ENCODE results near the gene PTPRN.

PTPRN gene

GRCh38 chr2:219271021-219271420 is 38.2 kb downstream of the PTPRN start:
- no peak for DNase-seq (ENCODE audit: low read depth in 2 of 2)
- no peak for TF ChIP-seq CTCF (IDR thresholded peaks at IDR 0.05; ENCODE audit: low read depth, low read length)
- no peak overlapping the region for H3K4me3 ChIP-seq (replicated peaks in 1 of 2; ENCODE audit: low read depth in 2 of 2, low read length in 2 of 2)

GRCh38 chr2:219270055-219270372 is 39.2 kb downstream of the PTPRN start:
- no peak for TF ChIP-seq CTCF (IDR thresholded peaks at IDR 0.05; ENCODE audit: low read depth, low read length)
- H3K4me3 ChIP-seq (replicated peaks in 1 of 2; ENCODE audit: low read depth in 2 of 2, low read length in 2 of 2), result no peak overlapping the region
- no peak for DNase-seq (ENCODE audit: low read depth in 2 of 2)

- no peak for TF ChIP-seq CTCF (IDR thresholded peaks at IDR 0.05; ENCODE audit: low read depth, low read length)
- no peak overlapping the region for H3K4me3 ChIP-seq (replicated peaks in 1 of 2; ENCODE audit: low read depth in 2 of 2, low read length in 2 of 2)
- no peak for DNase-seq (ENCODE audit: low read depth in 2 of 2)
Observed at GRCh38 chr2:219269362-219270054, 39.7 kb downstream of the PTPRN start.

- no peak for DNase-seq (ENCODE audit: low read depth in 2 of 2)
- no peak overlapping the region for H3K4me3 ChIP-seq (replicated peaks in 1 of 2; ENCODE audit: low read depth in 2 of 2, low read length in 2 of 2)
- TF ChIP-seq CTCF (IDR thresholded peaks at IDR 0.05; ENCODE audit: low read depth, low read length), result no peak
Observed at GRCh38 chr2:219268294-219268693, 40.9 kb downstream of the PTPRN start.

GRCh38 chr2:219266886-219267285 is 42.3 kb downstream of the PTPRN start:
- DNase-seq (ENCODE audit: low read depth in 2 of 2), result no peak
- no peak for TF ChIP-seq CTCF (IDR thresholded peaks at IDR 0.05; ENCODE audit: low read depth, low read length)
- H3K4me3 ChIP-seq (replicated peaks in 1 of 2; ENCODE audit: low read depth in 2 of 2, low read length in 2 of 2), result no peak overlapping the region

- H3K4me3 ChIP-seq (replicated peaks in 1 of 2; ENCODE audit: low read depth in 2 of 2, low read length in 2 of 2), result no peak overlapping the region
- no peak for DNase-seq (ENCODE audit: low read depth in 2 of 2)
- TF ChIP-seq CTCF (IDR thresholded peaks at IDR 0.05; ENCODE audit: low read depth, low read length), result no peak
Observed at GRCh38 chr2:219266232-219266631, 43.0 kb downstream of the PTPRN start.

All from cardiac fibroblast (primary cell).